Right hindlimb (tissue), 1 donor: ENCODE measurements around the gene HOXA3.

Experiments used
- DNase-seq: peaks from one replicate; pipeline ENCODE4 v3.0.0-alpha.2; 2018

The HOXA3 gene

GRCh38 chr7:27142580-27143022, 9.8 kb downstream of the HOXA3 start:
- no peak for DNase-seq

DNA sequence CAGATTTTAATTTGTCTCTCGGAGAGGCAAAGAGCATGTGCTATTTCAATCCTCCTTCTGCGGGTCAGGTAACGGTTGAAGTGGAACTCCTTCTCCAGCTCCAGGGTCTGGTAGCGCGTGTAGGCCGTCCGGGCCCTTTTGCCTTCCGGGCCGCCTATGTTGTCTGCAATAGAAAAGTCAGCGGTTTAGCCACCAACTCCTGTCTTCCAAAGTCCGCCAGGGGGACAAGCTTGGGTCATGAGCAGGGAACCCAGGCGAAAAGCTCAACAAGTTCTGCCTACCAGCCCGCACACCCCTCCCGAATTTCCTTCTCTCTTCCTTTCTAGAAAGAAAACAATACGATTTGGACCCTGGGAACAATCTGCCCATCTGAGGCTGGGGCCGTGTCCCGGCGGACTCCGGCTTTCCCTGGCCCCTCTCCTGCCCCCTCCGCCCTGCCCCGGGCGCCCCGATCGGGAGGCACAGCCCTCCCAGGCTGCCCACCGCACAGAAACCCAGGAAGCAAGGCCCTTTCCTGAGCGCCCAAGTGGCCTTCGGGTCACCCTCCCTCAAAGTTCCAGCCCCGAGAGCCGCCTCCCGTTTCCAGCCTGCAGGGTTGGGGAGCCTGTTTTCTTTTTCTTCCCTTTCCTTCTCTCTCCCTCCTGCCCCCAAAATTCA, 10.3 kb downstream of the HOXA3 start:
- peak; percentile 43 for DNase-seq

- DNase-seq = no peak
These were observed 11.1 kb downstream of the HOXA3 start for GRCh38 chr7:27141137-27141922.

DNA sequence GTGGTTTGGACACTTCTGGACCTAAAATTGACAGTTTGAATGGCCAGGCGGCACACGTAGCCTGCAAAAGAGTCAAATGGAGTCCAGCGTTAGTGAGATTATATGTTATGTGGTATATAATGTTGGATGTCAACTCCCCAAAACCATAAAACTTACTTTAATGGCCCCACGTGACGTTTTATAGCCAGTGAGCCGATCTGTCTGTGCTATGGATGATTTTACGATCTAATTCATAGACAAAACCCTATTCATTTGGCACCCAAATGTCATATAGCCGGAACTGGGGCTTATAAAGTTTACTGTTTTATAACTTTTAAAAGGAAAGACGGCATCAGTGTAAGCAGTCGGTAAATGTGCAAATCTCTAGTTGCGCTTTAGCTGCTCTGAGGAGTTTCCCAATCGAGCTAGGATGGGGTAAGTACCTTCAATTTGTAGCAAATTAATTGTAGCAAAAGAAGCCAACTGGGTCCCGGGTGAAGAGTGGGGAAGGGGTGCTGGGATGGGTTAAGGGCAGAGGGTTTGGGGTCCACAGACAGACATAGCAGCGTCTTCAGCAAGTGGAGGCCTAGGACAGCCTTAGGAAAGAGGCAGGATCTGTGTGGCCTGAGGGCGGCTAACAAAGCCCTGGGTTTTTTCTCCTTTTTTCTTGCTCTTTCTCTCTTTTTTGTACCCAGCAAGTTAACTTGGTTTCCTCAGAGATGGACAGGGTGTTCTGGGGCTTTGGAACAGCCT, 12.1 kb downstream of the HOXA3 start:
- peak; percentile 27 for DNase-seq

- peak; percentile 43 for DNase-seq
These were observed 12.9 kb downstream of the HOXA3 start for GRCh38 chr7:27139334-27140125.

DNA sequence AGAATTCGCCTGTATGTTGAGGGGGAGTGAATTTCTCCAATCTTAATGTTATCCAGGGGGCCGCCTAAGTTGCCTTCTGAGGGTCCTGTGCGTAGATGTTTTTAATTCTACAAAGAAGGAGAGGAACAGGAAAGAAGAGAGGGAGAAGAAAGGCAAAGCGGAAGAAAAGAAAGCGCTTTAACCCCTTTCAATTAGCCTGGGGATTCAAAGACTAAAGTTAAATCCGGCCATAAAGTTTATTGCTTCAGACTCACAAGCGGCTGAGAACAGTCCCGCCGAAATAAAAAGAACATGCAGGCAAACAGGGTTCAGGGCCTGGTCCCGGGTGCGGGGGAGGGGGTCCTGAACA, 13.4 kb downstream of the HOXA3 start:
- DNase-seq = no peak

- DNase-seq = no peak
These were observed 13.9 kb downstream of the HOXA3 start for GRCh38 chr7:27138472-27138871.

GRCh38 chr7:27137640-27138315, 14.6 kb downstream of the HOXA3 start:
- no peak for DNase-seq

- DNase-seq = peak; percentile 37
These were observed 18.0 kb downstream of the HOXA3 start for GRCh38 chr7:27134392-27134791.

DNA sequence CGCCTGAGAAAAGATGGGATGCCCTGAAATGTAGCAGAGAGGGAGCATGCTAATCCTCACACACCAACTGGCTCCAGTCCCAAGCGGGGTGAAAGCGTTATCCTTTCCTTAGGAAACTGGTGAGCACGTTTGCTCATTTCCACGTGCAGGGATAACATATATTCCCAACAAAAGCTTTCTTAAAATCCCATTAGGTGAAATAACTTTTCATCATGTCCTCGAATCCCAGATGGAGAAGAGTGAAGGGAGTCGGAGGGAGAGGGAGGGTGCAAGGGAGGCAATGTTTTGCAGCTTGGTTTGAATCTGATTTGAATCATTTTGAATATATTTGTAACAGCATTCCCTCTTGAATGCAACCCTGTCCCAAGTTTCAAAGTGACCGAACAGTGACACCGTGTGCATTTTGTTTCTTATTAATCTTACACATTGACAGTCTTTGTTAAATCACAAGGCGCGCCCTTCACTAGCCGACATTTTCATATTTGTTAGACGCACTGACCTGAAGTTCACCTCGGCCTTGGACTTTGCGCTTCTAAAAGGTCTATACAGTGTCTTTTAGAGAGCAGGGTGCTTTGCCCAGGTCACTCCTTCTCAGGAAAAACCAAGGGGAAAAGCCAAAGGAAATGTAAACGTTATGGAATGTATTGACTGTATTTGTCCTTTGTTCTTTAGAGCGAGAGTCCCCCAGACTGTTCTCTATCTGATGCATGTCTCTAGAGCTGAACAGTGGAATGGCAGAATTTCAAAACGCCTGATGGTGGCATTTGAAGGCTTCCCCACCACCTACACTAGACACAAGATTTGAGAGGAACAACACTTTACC, 18.8 kb downstream of the HOXA3 start:
- DNase-seq = no peak

GRCh38 chr7:27132978-27133377, 19.4 kb downstream of the HOXA3 start:
- DNase-seq = no peak

DNA sequence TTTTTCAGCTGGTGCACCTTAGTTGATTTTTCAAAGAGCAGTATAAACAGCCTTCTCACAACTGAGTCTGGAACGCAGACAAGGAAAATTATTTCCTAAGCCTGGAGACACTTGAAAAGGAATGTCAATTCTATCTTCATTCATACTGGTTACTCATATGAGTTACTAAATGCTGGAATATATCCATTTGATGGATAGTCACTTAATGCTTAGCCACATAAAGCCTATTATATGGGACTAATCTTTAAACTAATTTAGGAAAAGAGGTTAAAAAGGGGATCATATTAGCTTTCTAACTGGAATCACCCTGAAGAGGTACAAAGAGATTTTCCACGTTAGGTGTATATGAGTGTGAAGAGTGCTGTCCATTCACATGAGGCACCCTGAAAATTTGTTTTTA, 20.2 kb downstream of the HOXA3 start:
- no peak for DNase-seq

DNA sequence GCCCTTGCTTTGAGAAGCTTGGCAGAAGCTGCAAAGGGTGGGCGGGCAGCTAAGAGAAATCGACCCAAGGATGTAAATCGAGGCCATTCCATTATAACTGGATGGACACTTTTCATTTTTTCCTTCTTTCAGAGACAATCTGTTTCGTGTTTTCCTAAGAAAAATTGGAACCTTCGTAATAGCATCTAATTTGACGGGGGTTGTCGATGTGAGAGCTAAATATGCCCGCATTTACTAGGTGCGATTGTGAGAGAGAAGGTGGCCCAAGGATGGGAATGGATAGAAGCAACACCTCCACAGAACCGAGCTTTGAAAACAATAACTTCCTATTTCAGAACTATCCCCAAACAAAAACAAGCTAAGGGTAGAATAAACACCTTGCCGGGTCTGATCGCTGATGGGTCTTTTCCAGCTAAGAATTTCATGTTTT, 21.0 kb downstream of the HOXA3 start:
- DNase-seq = no peak

DNA sequence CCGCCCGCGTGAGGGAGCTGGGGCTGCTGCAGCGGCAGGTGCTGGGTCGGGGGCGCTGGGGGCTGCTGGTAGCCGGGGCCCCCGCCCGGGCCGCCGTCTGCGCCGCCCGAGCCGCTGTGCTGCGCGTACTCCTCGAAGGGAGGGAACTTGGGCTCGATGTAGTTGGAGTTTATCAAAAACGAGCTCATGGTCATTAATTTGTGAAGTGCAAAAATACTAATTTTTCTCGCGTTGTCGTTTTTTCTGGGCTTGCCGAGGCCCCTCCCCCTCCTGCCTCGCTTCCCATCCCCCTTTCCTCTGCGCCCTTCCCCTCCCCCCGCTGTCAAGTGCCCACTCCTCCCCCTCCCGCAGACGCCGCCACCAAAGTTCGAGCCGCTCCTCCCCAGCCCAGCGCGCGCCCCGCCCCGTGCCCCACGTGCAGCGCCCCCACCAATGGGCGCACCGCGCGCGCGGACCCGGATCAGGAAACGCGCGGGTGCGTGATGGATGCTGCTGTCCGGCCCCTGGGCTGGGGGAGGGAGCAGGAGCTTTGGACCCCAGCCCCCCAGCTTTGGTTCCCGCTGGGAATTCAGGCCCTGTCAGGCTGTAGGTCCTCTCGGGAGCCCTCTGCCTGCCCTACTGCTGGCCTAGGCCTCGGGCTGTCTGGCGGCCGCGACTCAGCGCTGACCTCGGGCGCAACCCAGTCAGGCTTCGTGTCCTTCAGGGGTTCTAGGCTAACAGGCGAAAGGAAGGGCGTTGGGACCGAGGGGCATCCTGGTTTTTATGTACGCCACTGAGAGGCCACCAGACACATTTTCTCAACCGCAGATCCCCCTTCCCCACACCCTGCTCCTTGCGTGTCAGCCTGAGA, 21.6 kb downstream of the HOXA3 start, which contains the start of gene HOXA4:
Gene HOXA4, minus strand, starts transcription at position 218 of the 850 bp plus-strand sequence. Its CDS starts 24 bp downstream, at position 194.
- peak; percentile 95 for DNase-seq

- peak; percentile 59 for DNase-seq
These were observed 22.4 kb downstream of the HOXA3 start for GRCh38 chr7:27129729-27130539.

DNA sequence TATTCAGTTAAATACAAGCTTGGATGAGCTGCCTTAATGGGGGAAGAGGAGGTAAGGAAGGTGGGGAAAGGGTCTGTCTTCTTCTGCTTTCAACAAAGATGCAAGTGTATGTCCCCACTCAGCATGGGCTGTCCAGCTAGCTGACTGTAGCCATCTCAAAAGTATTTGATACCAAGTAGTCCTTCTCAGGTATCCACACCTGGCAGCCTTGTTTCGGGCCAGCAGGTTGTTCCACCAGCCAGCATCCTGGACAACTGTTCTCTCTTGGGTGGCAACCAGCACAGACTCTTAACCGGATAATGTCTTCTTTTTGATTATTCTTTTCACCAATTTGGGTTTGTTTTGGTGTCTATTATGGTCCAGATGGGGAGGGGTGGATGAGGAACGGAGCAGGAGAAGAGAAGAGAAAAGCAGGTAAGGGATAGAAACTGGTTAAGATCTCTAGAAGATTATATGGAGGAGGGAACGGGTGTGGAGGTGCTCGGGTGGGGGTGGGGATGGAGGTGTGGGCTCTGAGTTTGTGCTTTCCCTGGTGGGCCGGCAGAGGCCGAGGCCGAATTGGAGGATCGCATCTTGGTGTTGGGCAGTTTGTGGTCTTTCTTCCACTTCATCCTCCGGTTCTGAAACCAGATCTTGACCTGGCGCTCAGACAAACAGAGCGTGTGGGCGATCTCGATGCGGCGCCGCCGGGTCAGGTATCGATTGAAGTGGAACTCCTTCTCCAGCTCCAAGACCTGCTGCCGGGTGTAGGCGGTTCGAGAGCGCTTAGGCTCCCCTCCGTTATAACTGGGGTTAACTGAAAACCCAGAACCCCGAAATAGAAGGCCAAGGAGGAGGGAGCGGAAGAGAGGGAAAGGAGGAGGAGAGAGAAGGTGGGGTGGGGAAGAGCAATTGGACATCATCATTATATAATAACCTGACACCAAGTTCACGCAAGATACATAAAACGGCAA, 23.3 kb downstream of the HOXA3 start:
- no peak for DNase-seq

DNA sequence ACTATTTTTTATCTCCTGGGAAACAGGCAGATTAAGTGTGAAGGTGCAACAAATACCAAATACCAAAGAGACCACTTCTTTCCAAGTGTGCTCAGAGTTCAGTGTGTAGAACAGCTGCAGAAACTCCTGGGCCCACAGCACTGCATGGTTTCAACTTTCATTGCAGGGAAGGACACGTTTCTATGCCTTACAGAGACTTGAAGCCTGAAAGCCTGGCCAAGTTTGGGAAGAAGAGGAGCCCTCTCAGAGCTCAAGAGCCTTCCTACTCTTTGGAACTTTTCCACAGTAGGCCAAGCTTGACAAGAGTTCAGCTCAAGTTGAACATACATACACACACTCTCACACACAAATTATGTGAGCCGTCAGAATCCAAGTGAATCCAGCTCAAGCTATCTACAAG, 24.3 kb downstream of the HOXA3 start:
- peak; percentile 81 for DNase-seq
